Raji (cell line): ENCODE measurements around the gene MALSU1.

ENCODE experiments used
- POLR2A ChIP-seq: IDR thresholded peaks from 2 replicates; pipeline ENCODE4 v1.6.1; 2011; ENCODE audit warnings: low read depth, low read length, control low read depth; ENCODE audit not compliant: insufficient read depth

MALSU1 gene

DNA sequence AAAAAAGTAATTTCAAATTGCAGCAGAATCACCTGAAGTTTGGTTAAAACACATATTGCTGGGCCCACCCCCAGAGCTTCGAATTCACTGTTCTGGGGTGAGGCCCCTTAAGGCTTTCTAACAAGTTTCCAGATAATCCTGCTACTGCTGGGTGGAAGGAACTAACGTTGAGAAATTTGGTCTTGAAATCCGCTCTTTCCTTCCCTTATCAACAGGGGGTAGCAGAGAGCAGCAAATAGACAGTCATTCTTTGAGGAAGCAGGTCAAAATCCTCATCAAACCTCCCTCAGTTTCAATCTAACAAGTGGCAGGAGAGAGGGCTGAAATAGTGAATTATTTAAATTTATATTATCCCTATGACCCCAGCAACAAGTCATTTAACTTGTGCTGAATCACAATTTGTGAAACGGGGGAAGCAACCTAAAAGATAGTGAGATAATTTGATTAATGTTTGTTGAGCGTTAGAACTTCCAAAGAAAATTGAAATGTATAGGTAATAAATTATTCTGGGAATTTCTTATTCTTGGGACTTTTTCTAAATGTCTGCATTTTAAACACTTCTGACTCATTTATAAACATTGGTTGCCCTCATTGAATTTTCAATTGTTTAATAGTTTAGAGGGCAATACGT lies 21.7 kb upstream of the MALSU1 start:
- TF ChIP-seq POLR2A, result no peak

- no peak for TF ChIP-seq POLR2A
These were observed 19.2 kb upstream of the MALSU1 start for GRCh38 chr7:23279819-23280525.

DNA sequence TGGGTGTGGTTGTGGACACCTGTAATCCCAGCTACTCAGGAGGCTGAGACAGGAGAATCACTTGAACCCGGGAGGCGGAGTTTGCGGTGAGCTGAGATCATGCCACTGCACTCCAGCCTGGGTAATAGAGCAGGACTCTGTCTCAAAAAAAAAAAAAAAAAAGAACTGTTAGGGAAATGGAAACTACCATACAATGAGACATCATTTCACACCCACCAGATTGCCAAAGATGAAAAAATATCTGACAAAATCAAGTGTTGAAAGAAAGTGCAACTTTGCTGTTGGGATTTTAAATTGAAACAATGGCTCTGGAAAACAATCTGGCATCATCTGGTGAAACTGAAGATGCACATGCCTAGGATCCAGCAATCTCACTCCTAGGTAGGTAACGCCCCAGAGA lies 16.1 kb upstream of the MALSU1 start:
- no peak for TF ChIP-seq POLR2A

GRCh38 chr7:23284871-23285270 lies 14.3 kb upstream of the MALSU1 start:
- no peak for TF ChIP-seq POLR2A

GRCh38 chr7:23285657-23286646 lies 13.2 kb upstream of the MALSU1 start:
- no peak for TF ChIP-seq POLR2A

DNA sequence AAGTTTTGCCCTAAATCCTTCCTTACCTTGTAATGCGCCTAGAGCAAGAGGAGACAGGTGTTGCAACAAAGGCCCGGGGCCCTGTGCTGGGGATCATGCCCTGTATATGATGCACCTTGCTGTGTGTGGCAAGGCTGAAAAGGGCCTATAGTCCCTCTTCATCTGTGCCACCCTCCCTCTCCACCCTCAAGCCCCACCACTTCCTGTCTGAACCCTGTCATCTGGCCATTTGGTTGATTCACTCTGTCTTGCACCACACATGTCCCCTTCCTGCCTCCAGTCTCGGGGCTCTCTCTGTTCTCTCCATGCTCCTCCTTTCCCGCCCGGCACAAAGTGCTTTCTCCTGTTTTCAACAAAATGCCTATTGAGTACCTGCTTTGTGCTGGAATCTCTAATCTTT lies 11.5 kb upstream of the MALSU1 start:
- TF ChIP-seq POLR2A, result no peak

DNA sequence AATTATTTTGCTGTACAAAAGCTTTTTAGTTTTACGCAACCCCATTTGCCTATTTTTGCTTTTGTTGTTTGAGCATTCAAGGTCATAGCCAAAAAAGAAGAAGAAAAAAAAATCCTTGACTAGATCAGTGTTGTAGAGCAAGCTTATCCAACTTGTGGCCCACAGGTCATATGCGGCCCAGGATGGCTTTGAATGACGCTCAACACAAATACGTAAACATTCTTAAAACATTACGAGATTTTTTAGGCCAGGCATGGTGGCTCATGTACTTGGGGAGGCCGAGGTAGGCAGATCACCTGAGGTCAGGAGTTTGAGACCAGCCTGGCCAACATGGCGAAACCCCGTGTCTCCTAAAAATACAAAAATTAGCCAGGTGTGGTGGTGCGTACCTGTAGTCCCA lies 8.1 kb upstream of the MALSU1 start:
- no peak for TF ChIP-seq POLR2A

- no peak for TF ChIP-seq POLR2A
These were observed 7.1 kb upstream of the MALSU1 start for GRCh38 chr7:23291957-23292560.

- TF ChIP-seq POLR2A, result no peak
These were observed 6.5 kb upstream of the MALSU1 start for GRCh38 chr7:23292623-23293022.

- no peak for TF ChIP-seq POLR2A
These were observed 5.6 kb upstream of the MALSU1 start for GRCh38 chr7:23293500-23294073.

- no peak for TF ChIP-seq POLR2A
These were observed 4.4 kb upstream of the MALSU1 start for GRCh38 chr7:23294549-23295400.

- no peak for TF ChIP-seq POLR2A
These were observed 3.8 kb upstream of the MALSU1 start for GRCh38 chr7:23295401-23295697.

- no peak for TF ChIP-seq POLR2A
These were observed 828 bp upstream of the MALSU1 start for GRCh38 chr7:23298141-23298881.
